WERI-Rb-1 (cell line): ENCODE data around the gene SLC9A3.
"Not testable (repeated sequence)": the region's sequence is repeated elsewhere in the genome, so short reads cannot be mapped to it uniquely, and the experiment has no call there.

ENCODE experiments used
- DNase-seq: peaks from one replicate; pipeline ENCODE4 v3.0.0-alpha.2; 2020
- H3K27ac ChIP-seq: fragments of 250-450 bp; sonication (Bioruptor Pico); 2 replicates; pipeline ENCODE4 v1.5.1; 2020; ENCODE audit warnings: mild to moderate bottlenecking, moderate library complexity
- H3K27me3 ChIP-seq: fragments of 250-450 bp; sonication (Bioruptor Pico); 2 replicates; pipeline ENCODE4 v1.5.1; 2021; ENCODE audit warnings: mild to moderate bottlenecking, low read depth, moderate library complexity; ENCODE audit not compliant: insufficient read depth, severe bottlenecking
- H3K36me3 ChIP-seq: fragments of 250-450 bp; sonication (Bioruptor Pico); 2 replicates; pipeline ENCODE4 v1.5.1; 2020; ENCODE audit warnings: mild to moderate bottlenecking, moderate library complexity
- H3K4me3 ChIP-seq: 2 replicates; pipeline ENCODE4 v1.5.1; 2011; ENCODE audit warnings: low read depth, mild to moderate bottlenecking, control low read depth, low read length
- H3K9me3 ChIP-seq: fragments of 250-450 bp; sonication (Bioruptor Pico); 2 replicates; pipeline ENCODE4 v1.5.1; 2021; ENCODE audit warnings: mild to moderate bottlenecking, moderate library complexity; ENCODE audit not compliant: severe bottlenecking
- CTCF ChIP-seq: IDR thresholded peaks from 2 replicates; pipeline ENCODE4 v1.5.1; 2011; ENCODE audit warnings: low read depth, mild to moderate bottlenecking, control low read depth, inconsistent platforms, low read length

The SLC9A3 gene

GRCh38 chr5:511476-511875, 12.8 kb downstream of the SLC9A3 start:
- DNase-seq: no peak
- peaks cover 40% of the 10 kb centered on the region for H3K27me3 ChIP-seq
- H3K36me3 ChIP-seq: no peaks in the 10 kb centered on the region
- TF ChIP-seq CTCF: no peak
- peaks cover 4% of the 10 kb centered on the region for H3K9me3 ChIP-seq
- H3K4me3 ChIP-seq: no peak overlapping the region
- H3K27ac ChIP-seq: no peak overlapping the region

DNA sequence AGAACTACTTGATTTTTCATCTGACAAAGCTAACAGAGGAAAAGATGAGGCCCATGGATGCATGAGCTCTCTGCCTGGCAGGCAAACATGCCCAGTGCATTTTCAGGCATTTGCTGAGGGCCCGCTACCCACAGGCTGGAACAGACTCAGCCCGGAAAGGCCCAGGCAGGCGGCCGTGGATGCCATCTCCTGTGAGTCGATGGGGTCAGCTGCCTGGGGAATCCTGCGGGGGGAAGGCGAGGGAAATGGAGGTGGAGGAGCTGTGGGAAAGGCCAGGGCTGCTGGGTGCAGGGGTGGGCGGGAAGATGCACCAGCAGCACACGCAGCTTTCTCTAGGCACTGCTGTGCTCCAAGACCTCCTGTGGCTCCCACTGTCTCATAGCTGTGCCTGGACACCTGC, 13.7 kb downstream of the SLC9A3 start:
- no peak for TF ChIP-seq CTCF
- DNase-seq: no peak
- Histone ChIP-seq H3K27me3 (peaks cover 40% of the 10 kb centered on the region), H3K4me3 (no peak overlapping the region), H3K27ac (no peak overlapping the region), H3K36me3 (no peaks in the 10 kb centered on the region), H3K9me3 (peaks cover 4% of the 10 kb centered on the region)

GRCh38 chr5:509611-510185, 14.6 kb downstream of the SLC9A3 start:
- DNase-seq: no peak
- TF ChIP-seq CTCF: no peak
- no peak overlapping the region for H3K27ac ChIP-seq
- no peak overlapping the region for H3K4me3 ChIP-seq
- no peaks in the 10 kb centered on the region for H3K36me3 ChIP-seq
- peaks cover 4% of the 10 kb centered on the region for H3K9me3 ChIP-seq
- peaks cover 33% of the 10 kb centered on the region for H3K27me3 ChIP-seq

GRCh38 chr5:507986-508575, 16.2 kb downstream of the SLC9A3 start:
- H3K27me3 ChIP-seq: peaks cover 22% of the 10 kb centered on the region
- not testable (repeated sequence) for H3K36me3 ChIP-seq, H3K27ac ChIP-seq, H3K9me3 ChIP-seq, H3K4me3 ChIP-seq, DNase-seq

DNA sequence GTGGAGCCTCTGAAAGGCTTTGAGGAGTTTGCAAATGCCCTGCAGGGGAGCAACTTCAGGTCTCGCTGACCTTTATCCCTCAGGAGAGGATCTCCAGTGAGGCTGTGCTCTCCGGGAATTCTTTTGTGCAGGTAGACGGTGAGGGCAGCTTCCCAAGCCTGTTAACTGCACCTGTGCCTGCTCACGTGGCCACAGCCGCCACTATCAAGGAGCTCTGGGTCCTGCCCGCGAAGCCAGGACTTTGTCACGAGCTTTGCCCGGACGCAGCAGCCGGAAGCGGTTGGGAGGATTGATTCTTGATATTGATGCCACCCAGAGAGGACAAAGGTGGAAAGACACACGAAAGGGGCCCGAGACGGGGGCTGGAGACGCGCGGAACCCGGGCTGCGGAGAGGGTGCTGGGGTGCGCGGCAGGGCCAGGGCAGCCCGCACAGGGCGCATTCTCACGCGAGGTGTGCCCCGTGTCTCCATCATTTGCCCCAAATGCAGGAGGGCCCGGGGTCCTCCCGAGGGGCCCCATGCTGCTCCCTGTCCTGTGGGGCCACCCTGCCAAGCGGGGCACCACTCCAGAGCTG, 18.2 kb downstream of the SLC9A3 start:
- peaks cover 6% of the 10 kb centered on the region for H3K9me3 ChIP-seq
- no peak overlapping the region for H3K4me3 ChIP-seq
- no peaks in the 10 kb centered on the region for H3K36me3 ChIP-seq
- H3K27me3 ChIP-seq: peaks cover 17% of the 10 kb centered on the region
- no peak overlapping the region for H3K27ac ChIP-seq
- TF ChIP-seq CTCF: no peak
- DNase-seq: no peak

DNA sequence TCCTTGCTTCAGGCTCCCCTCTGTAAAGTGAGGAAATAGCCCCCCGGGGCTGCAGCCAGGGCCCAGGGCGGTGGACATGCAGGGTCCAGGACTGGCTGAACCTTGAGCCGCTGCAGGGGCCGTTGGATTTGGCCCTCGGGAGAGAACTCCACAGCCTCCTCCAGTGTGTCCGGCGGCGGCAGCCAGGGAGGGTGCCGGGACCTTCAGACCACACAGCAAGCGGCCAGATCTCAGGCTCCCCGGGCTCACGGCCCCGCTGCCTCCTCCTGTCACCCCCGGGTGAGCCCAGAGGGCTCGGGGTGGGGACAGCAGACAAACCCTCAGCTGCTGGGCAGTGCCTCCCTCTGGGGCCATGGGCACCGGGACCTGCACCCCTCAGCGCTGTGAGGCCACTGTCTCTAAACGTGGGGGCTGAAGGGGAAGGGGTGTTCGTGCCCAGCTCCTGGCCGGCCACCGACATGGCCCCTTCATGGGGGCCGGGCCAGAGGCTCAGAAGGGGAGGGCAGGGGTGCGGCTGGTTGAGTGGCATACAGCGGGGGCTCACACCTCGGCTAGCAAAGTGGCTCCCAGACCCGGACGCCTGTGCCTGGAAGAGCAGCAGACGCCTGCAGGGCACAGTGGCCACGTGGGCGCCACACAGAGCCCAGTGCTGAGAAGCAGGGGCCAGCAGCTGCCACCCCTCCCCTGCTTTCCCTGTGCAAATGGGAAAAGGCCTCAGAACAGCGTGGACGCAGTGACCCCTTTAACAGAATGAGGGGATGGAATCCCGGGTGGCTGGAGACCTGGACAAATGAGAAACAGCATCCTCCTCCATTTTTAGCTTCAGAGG, 19.7 kb downstream of the SLC9A3 start:
- no peak for TF ChIP-seq CTCF
- H3K36me3 ChIP-seq: no peaks in the 10 kb centered on the region
- no peak overlapping the region for H3K4me3 ChIP-seq
- peaks cover 6% of the 10 kb centered on the region for H3K9me3 ChIP-seq
- no peak for DNase-seq
- no peak overlapping the region for H3K27ac ChIP-seq
- H3K27me3 ChIP-seq: peaks cover 7% of the 10 kb centered on the region
